ENCODE results near the gene LCN6. TPM values are rescaled to one million over a fixed set of nuclear protein-coding genes. Genes with fewer than 3 reads are reported as not detected.

The LCN6 gene
- total RNA-seq, 2 donors from 2014 or later, result 0.56 to 1.2 TPM

DNA sequence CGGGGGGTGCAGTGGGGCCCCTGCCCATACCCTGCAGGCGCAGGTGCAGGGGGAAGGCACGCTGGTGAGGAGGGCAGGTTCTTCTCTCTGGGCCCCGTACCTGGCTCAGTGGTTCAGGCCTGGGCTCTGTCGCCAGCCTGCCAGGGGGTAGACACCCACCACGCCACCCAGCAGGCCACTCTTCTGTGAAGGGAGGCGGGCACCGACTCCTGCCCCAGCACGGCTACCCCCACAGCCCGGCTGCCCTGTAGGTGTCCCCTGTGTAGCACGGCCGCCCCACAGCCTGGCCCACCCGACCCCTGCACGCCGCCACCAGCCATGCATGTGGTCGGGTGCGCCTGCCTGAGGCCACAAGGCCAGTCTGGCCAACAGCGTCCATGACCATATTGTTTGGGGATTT is 1.7 kb downstream of the LCN6 start:
- Histone ChIP-seq H3K9ac (ENCODE audit: low read depth in 2 of 2, low read length in 2 of 2) (no peak overlapping the region), H3K27me3 (peaks cover 17% of the 10 kb centered on the region), H3K4me1 (no peaks in the 10 kb centered on the region), H3K36me3 (no peaks in the 10 kb centered on the region), H3K9me3 (no peaks in the 10 kb centered on the region), H3K4me3 (no peak overlapping the region), H3K27ac (no peak overlapping the region)
- intact Hi-C loops (cut with DNase I), result no loop called here
- TF ChIP-seq, protein P1, sequence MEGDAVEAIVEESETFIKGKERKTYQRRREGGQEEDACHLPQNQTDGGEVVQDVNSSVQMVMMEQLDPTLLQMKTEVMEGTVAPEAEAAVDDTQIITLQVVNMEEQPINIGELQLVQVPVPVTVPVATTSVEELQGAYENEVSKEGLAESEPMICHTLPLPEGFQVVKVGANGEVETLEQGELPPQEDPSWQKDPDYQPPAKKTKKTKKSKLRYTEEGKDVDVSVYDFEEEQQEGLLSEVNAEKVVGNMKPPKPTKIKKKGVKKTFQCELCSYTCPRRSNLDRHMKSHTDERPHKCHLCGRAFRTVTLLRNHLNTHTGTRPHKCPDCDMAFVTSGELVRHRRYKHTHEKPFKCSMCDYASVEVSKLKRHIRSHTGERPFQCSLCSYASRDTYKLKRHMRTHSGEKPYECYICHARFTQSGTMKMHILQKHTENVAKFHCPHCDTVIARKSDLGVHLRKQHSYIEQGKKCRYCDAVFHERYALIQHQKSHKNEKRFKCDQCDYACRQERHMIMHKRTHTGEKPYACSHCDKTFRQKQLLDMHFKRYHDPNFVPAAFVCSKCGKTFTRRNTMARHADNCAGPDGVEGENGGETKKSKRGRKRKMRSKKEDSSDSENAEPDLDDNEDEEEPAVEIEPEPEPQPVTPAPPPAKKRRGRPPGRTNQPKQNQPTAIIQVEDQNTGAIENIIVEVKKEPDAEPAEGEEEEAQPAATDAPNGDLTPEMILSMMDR (IDR thresholded peaks at IDR 0.05), result no peak
- no peak for DNase-seq

GRCh38 chr9:136746155-136746490 is 2.2 kb downstream of the LCN6 start:
- Histone ChIP-seq H3K27me3 (peaks cover 22% of the 10 kb centered on the region), H3K4me1 (no peaks in the 10 kb centered on the region), H3K27ac (no peak overlapping the region), H3K9me3 (no peaks in the 10 kb centered on the region), H3K9ac (ENCODE audit: low read depth in 2 of 2, low read length in 2 of 2) (no peak overlapping the region), H3K36me3 (no peaks in the 10 kb centered on the region), H3K4me3 (no peak overlapping the region)
- TF ChIP-seq, protein P1 (IDR thresholded peaks at IDR 0.05), result no peak
- intact Hi-C loops (cut with DNase I), result no loop called here
- DNase-seq, result no peak

GRCh38 chr9:136745389-136746154 is 2.8 kb downstream of the LCN6 start:
- TF ChIP-seq, protein P1 (IDR thresholded peaks at IDR 0.05), result no peak
- H3K27me3 ChIP-seq, result peaks cover 27% of the 10 kb centered on the region
- no peak overlapping the region for H3K27ac ChIP-seq

GRCh38 chr9:136744773-136745172 is 3.6 kb downstream of the LCN6 start:
- Histone ChIP-seq H3K27me3 (peaks cover 27% of the 10 kb centered on the region), H3K9me3 (no peaks in the 10 kb centered on the region), H3K9ac (ENCODE audit: low read depth in 2 of 2, low read length in 2 of 2) (no peak overlapping the region), H3K27ac (no peak overlapping the region), H3K4me1 (no peaks in the 10 kb centered on the region), H3K4me3 (no peak overlapping the region), H3K36me3 (no peaks in the 10 kb centered on the region)
- DNase-seq, result no peak
- TF ChIP-seq, protein P1 (IDR thresholded peaks at IDR 0.05), result no peak
- intact Hi-C loops (cut with DNase I), result no loop called here

More at GRCh38 chr9:136745389-136746154, 2.8 kb downstream of the LCN6 start:
- Histone ChIP-seq H3K9me3 (no peaks in the 10 kb centered on the region), H3K4me3 (no peak overlapping the region), H3K4me1 (no peaks in the 10 kb centered on the region), H3K9ac (ENCODE audit: low read depth in 2 of 2, low read length in 2 of 2) (no peak overlapping the region), H3K36me3 (no peaks in the 10 kb centered on the region)
- intact Hi-C loops (cut with DNase I), result no loop called here
- DNase-seq, result no peak

DNA sequence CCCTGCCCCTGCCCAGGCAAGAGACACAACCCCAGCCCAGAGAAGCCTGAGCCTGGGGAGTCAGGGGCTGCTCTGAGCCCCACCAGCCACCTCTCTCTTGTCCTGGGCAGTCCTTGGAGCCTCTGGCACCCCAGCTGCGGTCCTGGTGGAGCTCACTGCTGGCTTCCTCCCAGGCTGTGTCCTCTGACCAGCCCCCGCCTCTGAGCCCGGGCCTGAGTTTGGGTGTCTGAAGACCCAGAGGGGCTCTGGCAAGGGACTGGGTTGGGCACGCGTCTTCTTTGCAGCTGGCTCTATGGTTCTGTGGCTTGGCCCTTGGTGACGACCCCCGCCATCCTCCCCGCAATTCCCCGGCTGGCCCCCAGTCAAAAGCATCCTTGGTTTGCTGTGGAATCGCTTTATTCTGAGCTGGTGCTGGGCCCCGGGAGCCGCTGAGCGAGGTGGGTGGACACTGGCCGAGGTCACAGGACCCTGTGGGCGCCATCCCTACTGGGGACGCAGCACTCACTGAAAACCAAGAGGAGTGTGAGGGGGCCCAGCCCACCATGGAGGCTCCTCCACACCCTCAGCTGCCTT is 4.6 kb downstream of the LCN6 start:
- peaks cover 27% of the 10 kb centered on the region for H3K27me3 ChIP-seq
- TF ChIP-seq, protein P1 (IDR thresholded peaks at IDR 0.05), result no peak
- intact Hi-C loops (cut with DNase I), result no loop called here
- no peaks in the 10 kb centered on the region for H3K4me1 ChIP-seq
- no peaks in the 10 kb centered on the region for H3K9me3 ChIP-seq
- no peak for DNase-seq
- no peaks in the 10 kb centered on the region for H3K36me3 ChIP-seq
- H3K27ac ChIP-seq, result no peak overlapping the region
- H3K9ac ChIP-seq (ENCODE audit: low read depth in 2 of 2, low read length in 2 of 2), result no peak overlapping the region
- H3K4me3 ChIP-seq, result no peak overlapping the region

Data from colonic mucosa (tissue), 4 donors.